ENCODE data around the gene MTRF1L. TPM values are rescaled to one million over a fixed set of nuclear protein-coding genes. Genes with fewer than 3 reads are reported as not detected.

The MTRF1L gene
- total and polyA plus RNA-seq, 2 of the 8 experiments (the other 6 are each of a cell fraction or from before 2014, with no cell fraction given): 4.5 to 26.5 TPM

- no peak overlapping the region for H2BK15ac ChIP-seq (ENCODE audit: low read length)
- 91% methylated on average over 2 of the region's 2 CpGs; no CpG with 5 or more reads in 1 of the 2 experiments for WGBS, 2 experiments (ENCODE audit: extremely low coverage in 1 of 2, insufficient coverage in 1 of 2, insufficient read length in 1 of 2, insufficient replicate concordance in 2 of 2, low coverage in 1 of 2, low lambda C conversion rate in 2 of 2, missing lambda C conversion rate in 1 of 2)
- no peaks in the 10 kb centered on the region for H3K9me3 ChIP-seq (ENCODE audit: insufficient read depth in 2 of 2, low read depth in 1 of 2, low read length in 1 of 2)
- no peak overlapping the region for H3K56ac ChIP-seq (replicated peaks; ENCODE audit: insufficient read length, low read depth, low read length)
- no peak overlapping the region for H3K23ac ChIP-seq (ENCODE audit: insufficient read length)
- H2BK20ac ChIP-seq (ENCODE audit: low read length): no peak overlapping the region
- no peaks in the 10 kb centered on the region for H4K20me1 ChIP-seq (replicated peaks in 1 of 2; ENCODE audit: control insufficient read depth in 1 of 2, insufficient read depth in 2 of 2, low read length in 2 of 2)
- H4K5ac ChIP-seq (ENCODE audit: insufficient read length, low read depth, low read length): no peak overlapping the region
- no peaks in the 10 kb centered on the region for H3K79me2 ChIP-seq (ENCODE audit: control insufficient read depth in 1 of 2, insufficient read depth in 2 of 2, low read length in 2 of 2)
- H3K27me3 ChIP-seq (replicated peaks in 1 of 4; ENCODE audit: control insufficient read depth in 3 of 4, extremely low read depth in 1 of 4, insufficient read depth in 3 of 4, low read length in 3 of 4): no peaks in the 10 kb centered on the region
- H2AFZ ChIP-seq (ENCODE audit: low read length): no peak overlapping the region
- no peak overlapping the region for H2BK12ac ChIP-seq (ENCODE audit: low read depth, low read length)
- no peak overlapping the region for H2BK120ac ChIP-seq (replicated peaks; ENCODE audit: low read depth, low read length)
- no peak overlapping the region for H3K18ac ChIP-seq (ENCODE audit: extremely low read depth, low read length)
- H3K4me3 ChIP-seq (ENCODE audit: extremely low read depth in 1 of 4, insufficient read depth in 2 of 4, low read depth in 3 of 4, low read length in 4 of 4): no peak overlapping the region
- CTCF ChIA-PET (ENCODE audit: partially characterized antibody): interaction anchor here (1.0 kb wide), 2 partner anchors 40 to 56 kb away, joined by 3 read pairs; no protein-coding TSS in a partner anchor
- no peak overlapping the region for H3K4ac ChIP-seq (replicated peaks; ENCODE audit: insufficient read length, low read depth, low read length)
- H3K79me1 ChIP-seq (ENCODE audit: low read depth, low read length): no peaks in the 10 kb centered on the region
- H2BK5ac ChIP-seq (ENCODE audit: low read depth, low read length): no peak overlapping the region
- H3K4me2 ChIP-seq (ENCODE audit: insufficient read depth in 1 of 2, low read depth in 2 of 2, low read length in 2 of 2): no peak overlapping the region
- H4K8ac ChIP-seq (ENCODE audit: extremely low read depth, insufficient read depth, low read length): no peak overlapping the region
- H3K9ac ChIP-seq (replicated peaks in 1 of 4; ENCODE audit: extremely low read depth in 1 of 4, low read depth in 3 of 4, low read length in 3 of 4): no peak overlapping the region
- no peak overlapping the region for H4K91ac ChIP-seq (replicated peaks; ENCODE audit: insufficient read length, low read length)
- H3K4me1 ChIP-seq (replicated peaks in 1 of 4; ENCODE audit: control insufficient read depth in 3 of 4, insufficient read depth in 4 of 4, low read length in 3 of 4): peaks cover 0 to 3% (median 0%) of the 10 kb centered on the region in 4 experiments; a peak in 1 of 7 replicates
- no peak overlapping the region for H3K27ac ChIP-seq (ENCODE audit: low read depth, low read length)
- no peak overlapping the region for H3K14ac ChIP-seq (ENCODE audit: insufficient read length)
- no peak overlapping the region for H2AK5ac ChIP-seq (ENCODE audit: low read depth, low read length)
- H3K36me3 ChIP-seq (ENCODE audit: control insufficient read depth in 2 of 4, insufficient read depth in 4 of 4, low read length in 3 of 4): peaks cover 0 to 6% (median 2%) of the 10 kb centered on the region in 4 experiments; a peak in 2 of 8 replicates
- H3K23me2 ChIP-seq (ENCODE audit: low read depth, low read length): no peaks in the 10 kb centered on the region
- no peak for FAIRE-seq
- POLR2A ChIA-PET (ENCODE audit: partially characterized antibody): no interaction called here
- DNase-seq (ENCODE audit: low read depth in 1 of 2, low spot score in 2 of 2): no peak
Measured at GRCh38 chr6:153047386-153047785, 44.9 kb upstream of the MTRF1L start.

Data from H1 (cell line).